HG03432 (cell line): ENCODE results near the gene DOCK3.
"Not testable (repeated sequence)": the region's sequence is repeated elsewhere in the genome, so short reads cannot be mapped to it uniquely, and the experiment has no call there.

Source experiments
- ATAC-seq: cut with Tn5 transposase; IDR thresholded peaks from one replicate; pipeline ENCODE4 v1.9.1; 2021; ENCODE audit warnings: mild to moderate bottlenecking, moderate library complexity; ENCODE audit not compliant: unreplicated experiment

DOCK3 gene

GRCh38 chr3:51350751-51351150, 676.0 kb downstream of the DOCK3 start:
- no peak for ATAC-seq

GRCh38 chr3:51353131-51353530, 678.4 kb downstream of the DOCK3 start:
- ATAC-seq, result no peak

- no peak for ATAC-seq
Measured at GRCh38 chr3:51353691-51354090, 679.0 kb downstream of the DOCK3 start.

- no peak for ATAC-seq
Measured at GRCh38 chr3:51354172-51354571, 679.4 kb downstream of the DOCK3 start.

- ATAC-seq, result no peak
Measured at GRCh38 chr3:51354731-51355615, 680.2 kb downstream of the DOCK3 start.

GRCh38 chr3:51355891-51356578, 681.3 kb downstream of the DOCK3 start:
- ATAC-seq, result no peak

GRCh38 chr3:51357856-51358255, 683.1 kb downstream of the DOCK3 start:
- no peak for ATAC-seq

GRCh38 chr3:51358981-51359380, 684.3 kb downstream of the DOCK3 start:
- ATAC-seq, result no peak

- no peak for ATAC-seq
Measured at GRCh38 chr3:51360806-51361205, 686.1 kb downstream of the DOCK3 start.

- no peak for ATAC-seq
Measured at GRCh38 chr3:51361746-51362145, 687.0 kb downstream of the DOCK3 start.

- no peak for ATAC-seq
Measured at GRCh38 chr3:51362476-51362875, 687.7 kb downstream of the DOCK3 start.

- not testable (repeated sequence) for ATAC-seq
Measured at GRCh38 chr3:51368276-51368675, 693.5 kb downstream of the DOCK3 start.

- ATAC-seq, result no peak
Measured at GRCh38 chr3:51371943-51372557, 697.3 kb downstream of the DOCK3 start.

GRCh38 chr3:51373658-51374421, 699.1 kb downstream of the DOCK3 start:
- ATAC-seq, result no peak

GRCh38 chr3:51374456-51374855, 699.7 kb downstream of the DOCK3 start:
- no peak for ATAC-seq

GRCh38 chr3:51375136-51375535, 700.4 kb downstream of the DOCK3 start:
- ATAC-seq, result no peak

GRCh38 chr3:51375571-51375970, 700.8 kb downstream of the DOCK3 start:
- no peak for ATAC-seq

- ATAC-seq, result no peak
Measured at GRCh38 chr3:51378065-51378464, 703.3 kb downstream of the DOCK3 start.

GRCh38 chr3:51378726-51379125, 704.0 kb downstream of the DOCK3 start:
- ATAC-seq, result no peak

- ATAC-seq, result no peak
Measured at GRCh38 chr3:51379301-51379700, 704.6 kb downstream of the DOCK3 start.
